ENCODE data around the gene PBRM1.

DNA sequence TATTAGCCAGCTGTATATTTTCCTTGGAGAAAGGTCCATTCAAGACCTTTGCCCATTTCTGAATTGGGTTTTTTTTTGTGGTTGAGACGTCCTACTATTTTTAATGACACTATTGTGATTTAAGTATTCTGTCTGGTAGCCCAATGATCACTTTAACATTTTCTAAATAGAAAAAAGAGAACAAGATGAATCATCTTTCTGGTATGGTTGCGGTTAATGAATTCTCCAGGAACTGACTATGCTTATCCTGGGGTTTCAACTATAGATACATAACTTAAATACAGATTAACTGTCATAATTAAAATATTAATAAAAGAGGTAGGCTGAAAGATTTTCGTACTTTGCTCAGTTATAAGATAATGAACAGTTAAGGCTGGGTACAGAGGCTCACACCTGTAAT lies 51.9 kb downstream of the PBRM1 start:
- TF ChIP-seq, protein P1, sequence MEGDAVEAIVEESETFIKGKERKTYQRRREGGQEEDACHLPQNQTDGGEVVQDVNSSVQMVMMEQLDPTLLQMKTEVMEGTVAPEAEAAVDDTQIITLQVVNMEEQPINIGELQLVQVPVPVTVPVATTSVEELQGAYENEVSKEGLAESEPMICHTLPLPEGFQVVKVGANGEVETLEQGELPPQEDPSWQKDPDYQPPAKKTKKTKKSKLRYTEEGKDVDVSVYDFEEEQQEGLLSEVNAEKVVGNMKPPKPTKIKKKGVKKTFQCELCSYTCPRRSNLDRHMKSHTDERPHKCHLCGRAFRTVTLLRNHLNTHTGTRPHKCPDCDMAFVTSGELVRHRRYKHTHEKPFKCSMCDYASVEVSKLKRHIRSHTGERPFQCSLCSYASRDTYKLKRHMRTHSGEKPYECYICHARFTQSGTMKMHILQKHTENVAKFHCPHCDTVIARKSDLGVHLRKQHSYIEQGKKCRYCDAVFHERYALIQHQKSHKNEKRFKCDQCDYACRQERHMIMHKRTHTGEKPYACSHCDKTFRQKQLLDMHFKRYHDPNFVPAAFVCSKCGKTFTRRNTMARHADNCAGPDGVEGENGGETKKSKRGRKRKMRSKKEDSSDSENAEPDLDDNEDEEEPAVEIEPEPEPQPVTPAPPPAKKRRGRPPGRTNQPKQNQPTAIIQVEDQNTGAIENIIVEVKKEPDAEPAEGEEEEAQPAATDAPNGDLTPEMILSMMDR (IDR thresholded peaks at IDR 0.05) = no peak
- TF ChIP-seq POLR2A (IDR thresholded peaks at IDR 0.05) = no peak
